Measurements from ENCODE around the gene PEX11A. TPM values are rescaled to one million over a fixed set of nuclear protein-coding genes. Genes with fewer than 3 reads are reported as not detected.

The PEX11A gene
- total RNA-seq, 1 experiment from 2014 or later = 6.2 TPM

GRCh38 chr15:89731275-89731674, 40.7 kb upstream of the PEX11A start:
- Histone ChIP-seq H3K9me3 (ENCODE audit: control insufficient read depth, insufficient read depth, low read depth, low read length) (no peaks in the 10 kb centered on the region), H3K27me3 (ENCODE audit: control insufficient read depth, insufficient read depth, low read length) (no peaks in the 10 kb centered on the region), H3K4me3 (ENCODE audit: low read depth in 2 of 2, low read length in 2 of 2) (no peak overlapping the region), H3K36me3 (ENCODE audit: control insufficient read depth, insufficient read depth, low read length) (no peaks in the 10 kb centered on the region), H3K4me1 (ENCODE audit: control insufficient read depth, insufficient read depth, low read length) (no peaks in the 10 kb centered on the region), H3K27ac (ENCODE audit: low read length) (no peak overlapping the region)
- in situ Hi-C loops (cut with HindIII; ENCODE audit: low pct_unique_long_range_greater_than_20kb, low sequenced_read_pairs) = no loop called here
- no peak for ATAC-seq
- DNase-seq (ENCODE audit: low read depth, low spot score) = no peak
- ChIA-PET POLR2A (interaction anchor here (0.6 kb wide), 1 partner anchor 42 kb away, joined by 6 read pairs; no protein-coding TSS in a partner anchor), CTCF (interaction anchor here (0.6 to 1.0 kb wide), 2 partner anchors 9 to 23 kb away, joined by 4 read pairs; no protein-coding TSS in a partner anchor)
- intact Hi-C loops (cut with micrococcal nuclease; ENCODE audit: unreplicated experiment) = no loop called here
- BruUV-seq (replicated peaks) = no TSS peak
- TF ChIP-seq SIN3A (IDR thresholded peaks at IDR 0.05; ENCODE audit: borderline replicate concordance, insufficient read depth, low read depth, low read length) = no peak
- TF ChIP-seq, protein P1, sequence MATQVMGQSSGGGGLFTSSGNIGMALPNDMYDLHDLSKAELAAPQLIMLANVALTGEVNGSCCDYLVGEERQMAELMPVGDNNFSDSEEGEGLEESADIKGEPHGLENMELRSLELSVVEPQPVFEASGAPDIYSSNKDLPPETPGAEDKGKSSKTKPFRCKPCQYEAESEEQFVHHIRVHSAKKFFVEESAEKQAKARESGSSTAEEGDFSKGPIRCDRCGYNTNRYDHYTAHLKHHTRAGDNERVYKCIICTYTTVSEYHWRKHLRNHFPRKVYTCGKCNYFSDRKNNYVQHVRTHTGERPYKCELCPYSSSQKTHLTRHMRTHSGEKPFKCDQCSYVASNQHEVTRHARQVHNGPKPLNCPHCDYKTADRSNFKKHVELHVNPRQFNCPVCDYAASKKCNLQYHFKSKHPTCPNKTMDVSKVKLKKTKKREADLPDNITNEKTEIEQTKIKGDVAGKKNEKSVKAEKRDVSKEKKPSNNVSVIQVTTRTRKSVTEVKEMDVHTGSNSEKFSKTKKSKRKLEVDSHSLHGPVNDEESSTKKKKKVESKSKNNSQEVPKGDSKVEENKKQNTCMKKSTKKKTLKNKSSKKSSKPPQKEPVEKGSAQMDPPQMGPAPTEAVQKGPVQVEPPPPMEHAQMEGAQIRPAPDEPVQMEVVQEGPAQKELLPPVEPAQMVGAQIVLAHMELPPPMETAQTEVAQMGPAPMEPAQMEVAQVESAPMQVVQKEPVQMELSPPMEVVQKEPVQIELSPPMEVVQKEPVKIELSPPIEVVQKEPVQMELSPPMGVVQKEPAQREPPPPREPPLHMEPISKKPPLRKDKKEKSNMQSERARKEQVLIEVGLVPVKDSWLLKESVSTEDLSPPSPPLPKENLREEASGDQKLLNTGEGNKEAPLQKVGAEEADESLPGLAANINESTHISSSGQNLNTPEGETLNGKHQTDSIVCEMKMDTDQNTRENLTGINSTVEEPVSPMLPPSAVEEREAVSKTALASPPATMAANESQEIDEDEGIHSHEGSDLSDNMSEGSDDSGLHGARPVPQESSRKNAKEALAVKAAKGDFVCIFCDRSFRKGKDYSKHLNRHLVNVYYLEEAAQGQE (IDR thresholded peaks at IDR 0.05; ENCODE audit: insufficient read depth in 1 of 2, low read depth in 2 of 2, low read length in 1 of 2) = no peak
- TF ChIP-seq, protein P2, sequence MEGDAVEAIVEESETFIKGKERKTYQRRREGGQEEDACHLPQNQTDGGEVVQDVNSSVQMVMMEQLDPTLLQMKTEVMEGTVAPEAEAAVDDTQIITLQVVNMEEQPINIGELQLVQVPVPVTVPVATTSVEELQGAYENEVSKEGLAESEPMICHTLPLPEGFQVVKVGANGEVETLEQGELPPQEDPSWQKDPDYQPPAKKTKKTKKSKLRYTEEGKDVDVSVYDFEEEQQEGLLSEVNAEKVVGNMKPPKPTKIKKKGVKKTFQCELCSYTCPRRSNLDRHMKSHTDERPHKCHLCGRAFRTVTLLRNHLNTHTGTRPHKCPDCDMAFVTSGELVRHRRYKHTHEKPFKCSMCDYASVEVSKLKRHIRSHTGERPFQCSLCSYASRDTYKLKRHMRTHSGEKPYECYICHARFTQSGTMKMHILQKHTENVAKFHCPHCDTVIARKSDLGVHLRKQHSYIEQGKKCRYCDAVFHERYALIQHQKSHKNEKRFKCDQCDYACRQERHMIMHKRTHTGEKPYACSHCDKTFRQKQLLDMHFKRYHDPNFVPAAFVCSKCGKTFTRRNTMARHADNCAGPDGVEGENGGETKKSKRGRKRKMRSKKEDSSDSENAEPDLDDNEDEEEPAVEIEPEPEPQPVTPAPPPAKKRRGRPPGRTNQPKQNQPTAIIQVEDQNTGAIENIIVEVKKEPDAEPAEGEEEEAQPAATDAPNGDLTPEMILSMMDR (IDR thresholded peaks at IDR 0.05) = no peak

DNA sequence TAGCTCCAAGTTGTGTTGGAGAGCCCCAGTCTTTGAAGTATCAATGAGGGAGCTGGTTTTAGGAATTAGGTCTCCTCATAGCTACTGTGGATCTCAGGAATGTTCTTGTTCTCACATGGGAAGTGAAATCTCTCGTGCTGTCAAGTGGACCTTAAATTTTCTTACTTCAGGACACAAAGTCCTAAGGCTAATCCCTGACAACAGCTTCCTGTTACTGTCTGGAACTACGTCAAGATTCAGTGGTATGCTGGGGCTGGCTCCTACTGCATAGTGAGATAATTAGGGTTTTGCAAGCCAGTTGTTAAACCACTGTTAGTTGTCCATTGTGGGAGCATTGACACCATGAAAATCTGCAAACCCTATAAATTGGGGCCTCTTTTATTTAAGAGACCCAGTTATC, 37.7 kb upstream of the PEX11A start:
- no peak for TF ChIP-seq POLR2AphosphoS5 (IDR thresholded peaks at IDR 0.05; ENCODE audit: low read depth, low read length)
- TF ChIP-seq TCF7L2 (IDR thresholded peaks at IDR 0.05; ENCODE audit: low read depth, low read length) = no peak
- no peak for TF ChIP-seq SIN3A (IDR thresholded peaks at IDR 0.05; ENCODE audit: borderline replicate concordance, insufficient read depth, low read depth, low read length)
- TF ChIP-seq, protein P2 (IDR thresholded peaks at IDR 0.05) = no peak
- TF ChIP-seq, protein P1 (IDR thresholded peaks at IDR 0.05; ENCODE audit: insufficient read depth in 1 of 2, low read depth in 2 of 2, low read length in 1 of 2) = no peak
- H3K9me3 ChIP-seq (ENCODE audit: control insufficient read depth, insufficient read depth, low read depth, low read length) = 0 out of 2 replicates have a peak, but pooled peaks cover 3% of the 10 kb centered on the region
- ATAC-seq (no peak), DNase-seq (ENCODE audit: low read depth, low spot score) (no peak)
- ChIA-PET POLR2A (interaction anchor here (1.2 kb wide), 1 partner anchor 9 kb away, joined by 3 read pairs; no protein-coding TSS in a partner anchor), CTCF (interaction anchor here (1.5 kb wide), 1 partner anchor 12 kb away, joined by 6 read pairs; no protein-coding TSS in a partner anchor)
- no peak overlapping the region for H3K27ac ChIP-seq (ENCODE audit: low read length)
- in situ Hi-C loops (cut with HindIII; ENCODE audit: low pct_unique_long_range_greater_than_20kb, low sequenced_read_pairs) = no loop called here
- H3K27me3 ChIP-seq (ENCODE audit: control insufficient read depth, insufficient read depth, low read length) = no peaks in the 10 kb centered on the region
- BruUV-seq (replicated peaks) = no TSS peak
- no peak overlapping the region for H3K4me3 ChIP-seq (ENCODE audit: low read depth in 2 of 2, low read length in 2 of 2)
- H3K36me3 ChIP-seq (ENCODE audit: control insufficient read depth, insufficient read depth, low read length) = no peaks in the 10 kb centered on the region
- intact Hi-C loops (cut with micrococcal nuclease; ENCODE audit: unreplicated experiment) = no loop called here
- no peaks in the 10 kb centered on the region for H3K4me1 ChIP-seq (ENCODE audit: control insufficient read depth, insufficient read depth, low read length)

All from Panc1 (cell line).